GM18502 (cell line): ENCODE data around the gene RPUSD1.

Source experiments
- ATAC-seq: cut with Tn5 transposase; IDR thresholded peaks from one replicate; pipeline ENCODE4 v1.9.1; 2021; ENCODE audit warnings: mild to moderate bottlenecking; ENCODE audit not compliant: unreplicated experiment, poor library complexity

RPUSD1 gene

GRCh38 chr16:819336-820043 is 31.3 kb upstream of the RPUSD1 start:
- ATAC-seq, result no peak

- no peak for ATAC-seq
Observed at GRCh38 chr16:818592-818991, 30.4 kb upstream of the RPUSD1 start.

DNA sequence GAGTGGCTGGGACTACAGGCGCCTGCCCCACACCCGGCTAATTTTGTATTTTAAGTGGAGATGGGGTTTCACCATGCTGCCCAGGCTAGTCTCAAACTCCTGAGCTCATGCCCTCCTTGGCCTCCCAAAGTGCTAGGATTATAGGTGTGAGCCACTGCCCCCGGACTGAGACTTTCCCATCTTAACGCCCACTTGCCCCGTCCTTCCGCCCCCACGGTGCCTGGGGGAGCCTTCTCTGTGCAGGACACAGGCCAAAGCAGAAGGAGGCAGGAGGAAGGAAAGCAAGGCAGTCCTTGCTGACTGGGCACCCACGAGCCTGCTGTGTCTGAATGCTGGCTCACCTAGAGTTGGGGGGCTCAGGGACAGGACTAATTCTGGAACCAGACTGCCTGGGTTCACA is 30.0 kb upstream of the RPUSD1 start:
- ATAC-seq, result no peak

DNA sequence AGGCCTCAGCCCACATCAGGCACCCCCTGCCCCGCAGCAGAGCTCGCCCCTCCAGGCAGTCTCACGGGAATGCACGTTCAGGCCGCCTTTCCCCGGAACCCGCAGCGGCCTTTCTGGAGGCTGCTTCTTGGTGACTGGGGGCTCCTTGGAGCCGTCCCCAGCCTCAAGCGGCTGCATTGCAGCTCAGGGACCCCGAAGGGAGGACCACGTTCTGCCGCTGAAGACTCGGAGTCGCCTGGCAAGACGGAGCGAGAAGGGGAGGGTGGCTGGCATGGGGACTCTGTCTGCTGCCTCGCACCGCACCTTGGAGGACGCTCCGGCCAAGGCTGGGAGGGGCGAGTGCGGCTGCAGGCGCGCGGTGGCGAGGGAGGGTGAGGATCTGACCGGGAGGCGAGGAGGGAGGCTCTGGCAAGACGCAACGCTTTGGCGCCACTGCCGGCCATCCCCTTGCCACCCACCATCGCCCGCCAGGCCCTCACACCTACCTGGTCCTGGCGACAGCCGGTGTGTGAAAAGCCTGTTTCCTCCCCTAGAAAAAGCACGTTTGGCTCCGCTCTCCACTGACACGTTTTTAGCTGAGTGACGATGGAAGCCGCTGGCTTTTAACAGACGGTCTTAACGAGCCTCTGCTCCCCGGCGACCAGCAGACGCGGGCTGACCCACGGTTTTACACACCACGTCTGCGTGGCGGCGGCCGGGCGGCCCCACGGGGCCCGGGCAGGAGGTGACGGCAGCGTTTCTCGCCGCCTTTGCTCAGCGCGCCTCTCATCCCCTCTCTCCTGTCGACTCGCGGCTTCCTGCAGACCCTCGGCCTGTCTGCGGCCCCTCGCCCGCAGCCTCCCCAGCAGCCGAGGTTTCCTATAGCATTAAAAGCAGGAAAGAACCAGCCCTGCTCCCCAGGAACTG is 29.1 kb upstream of the RPUSD1 start:
- no peak for ATAC-seq

GRCh38 chr16:815861-816260 is 27.7 kb upstream of the RPUSD1 start:
- ATAC-seq, result no peak

DNA sequence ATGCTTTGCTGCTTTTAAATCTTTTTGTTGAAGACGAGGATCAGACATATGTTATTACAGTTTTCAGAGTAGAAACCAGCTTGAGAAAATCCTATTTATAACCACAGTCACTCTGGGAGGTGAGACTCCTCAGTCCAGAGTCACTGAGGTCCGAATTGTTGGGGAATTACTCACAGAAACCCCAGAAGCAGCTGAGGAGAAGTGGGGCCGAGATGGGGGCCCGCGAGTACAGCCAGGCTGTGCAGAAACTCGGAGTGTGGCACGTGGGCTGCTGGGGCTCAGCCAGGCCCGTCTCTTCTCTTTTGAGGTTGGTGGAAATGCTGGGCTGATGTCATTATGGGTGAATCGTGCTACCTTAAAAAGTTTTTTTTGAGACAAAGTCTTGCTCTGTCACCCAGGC is 26.8 kb upstream of the RPUSD1 start:
- ATAC-seq, result no peak

- ATAC-seq, result no peak
Observed at GRCh38 chr16:813916-814412, 25.8 kb upstream of the RPUSD1 start.

DNA sequence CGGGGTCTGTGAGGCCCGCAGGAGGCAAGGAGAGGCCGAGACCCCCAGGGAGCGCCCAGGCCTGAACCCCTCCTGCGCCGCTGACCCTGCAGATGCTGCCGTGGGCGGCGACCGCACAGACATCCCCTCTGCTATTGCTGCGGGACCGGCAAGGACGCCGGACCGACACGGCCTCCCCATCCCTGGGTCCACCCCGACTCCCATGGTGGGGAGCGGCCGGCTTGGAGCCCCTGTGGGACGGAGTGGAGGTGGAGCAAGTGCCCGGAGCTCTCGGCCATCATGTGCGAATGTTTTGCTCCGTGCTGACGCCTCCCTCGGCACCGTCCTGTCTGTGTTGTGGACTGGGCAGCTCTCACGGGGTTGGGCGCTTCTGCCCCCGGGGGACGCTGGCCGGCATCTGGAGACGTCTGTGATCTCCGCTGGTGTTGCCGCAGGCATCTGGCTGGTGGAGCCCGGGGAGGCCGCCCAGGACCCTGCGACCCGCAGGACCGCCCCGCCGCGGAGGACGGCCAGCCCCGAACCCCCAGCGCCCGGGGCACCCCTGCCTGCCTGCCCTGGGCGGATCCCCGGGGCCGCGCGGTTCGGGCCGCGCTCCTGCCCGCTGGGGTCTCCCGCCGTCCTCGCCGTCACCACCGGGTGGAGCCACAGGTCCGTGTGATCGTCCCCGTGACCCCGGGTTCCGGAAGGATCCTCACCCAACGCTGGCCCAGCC is 25.2 kb upstream of the RPUSD1 start:
- no peak for ATAC-seq

GRCh38 chr16:808085-808386 is 19.9 kb upstream of the RPUSD1 start:
- no peak for ATAC-seq

DNA sequence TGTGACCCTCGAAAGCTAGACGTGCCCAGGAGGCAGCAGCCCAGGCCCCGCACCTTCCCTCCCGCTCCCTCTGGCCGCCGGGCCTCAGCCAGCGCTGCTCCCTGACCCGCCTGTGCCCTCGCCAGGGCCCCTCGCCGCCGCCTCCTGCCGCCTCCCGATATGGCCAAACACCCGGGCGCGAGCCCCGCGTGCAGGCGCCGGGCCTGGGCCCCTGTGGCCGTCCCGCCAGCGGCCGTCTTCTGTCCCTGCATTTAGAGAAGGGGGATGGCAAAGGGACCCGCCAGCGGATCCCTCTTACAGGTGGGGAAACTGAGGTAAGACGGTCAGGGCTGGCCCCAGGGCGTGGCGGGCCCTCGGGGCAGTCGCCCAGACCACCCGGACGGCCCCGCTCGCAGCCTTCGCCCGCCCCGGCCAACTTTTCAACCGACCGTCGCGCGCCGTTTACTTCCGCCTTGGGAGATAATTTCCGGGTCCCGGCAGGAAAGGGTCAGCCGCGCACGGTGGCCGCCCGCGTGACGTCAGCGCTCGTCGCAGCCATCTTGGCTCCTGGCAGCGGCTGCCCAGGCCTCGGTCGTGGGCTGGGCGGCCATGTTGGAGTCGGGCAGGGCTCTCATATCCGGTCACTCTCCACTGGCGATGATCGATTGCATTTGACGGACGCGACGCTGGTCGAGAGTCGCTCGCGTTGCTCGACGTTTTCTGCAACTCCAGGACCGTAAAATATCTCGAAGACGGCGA is 19.3 kb upstream of the RPUSD1 start:
- peak; percentile 87 for ATAC-seq

- ATAC-seq, result no peak
Observed at GRCh38 chr16:805474-805873, 17.3 kb upstream of the RPUSD1 start.

DNA sequence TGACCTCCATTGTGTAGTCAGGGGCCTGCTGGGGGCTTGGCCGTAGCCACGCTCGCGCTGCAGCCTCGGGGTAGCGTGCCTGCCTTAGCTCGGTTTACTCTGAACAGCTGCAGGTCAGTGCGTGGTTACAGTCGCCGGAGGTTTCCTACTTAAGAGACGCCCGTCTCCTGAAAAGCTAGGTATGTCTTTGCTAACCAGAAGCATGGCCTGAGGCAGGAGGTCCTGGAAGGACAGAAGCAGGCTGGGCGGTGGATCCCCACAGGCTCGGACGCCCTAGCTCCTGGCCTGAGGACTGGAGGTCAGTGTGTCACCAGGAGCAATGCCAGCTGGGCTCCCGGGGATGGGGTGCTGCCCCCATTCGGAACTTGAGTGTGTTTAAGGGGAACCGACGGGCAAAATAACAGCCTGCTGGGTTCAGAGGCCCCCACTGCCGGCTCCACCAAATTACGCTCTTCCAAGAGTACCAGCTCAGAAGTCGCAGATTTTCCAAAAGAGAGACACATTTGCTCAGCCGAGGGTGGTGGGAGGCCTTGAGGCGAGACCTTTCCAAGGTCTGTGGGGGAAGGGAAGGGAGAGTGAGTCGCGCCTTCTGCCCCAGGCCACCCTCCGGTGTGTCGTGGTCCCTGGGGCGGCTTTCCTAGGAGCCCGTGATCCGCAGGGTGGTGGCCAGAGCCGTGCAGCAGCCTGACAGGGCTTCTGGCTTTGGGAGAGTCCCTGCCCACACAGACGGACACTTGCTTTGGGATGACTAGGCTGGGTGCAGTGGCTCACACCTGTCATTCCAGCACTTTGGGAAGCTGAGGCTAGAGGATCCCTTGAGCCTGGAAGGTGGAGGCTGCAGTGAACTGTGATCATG is 16.2 kb upstream of the RPUSD1 start:
- ATAC-seq, result no peak

DNA sequence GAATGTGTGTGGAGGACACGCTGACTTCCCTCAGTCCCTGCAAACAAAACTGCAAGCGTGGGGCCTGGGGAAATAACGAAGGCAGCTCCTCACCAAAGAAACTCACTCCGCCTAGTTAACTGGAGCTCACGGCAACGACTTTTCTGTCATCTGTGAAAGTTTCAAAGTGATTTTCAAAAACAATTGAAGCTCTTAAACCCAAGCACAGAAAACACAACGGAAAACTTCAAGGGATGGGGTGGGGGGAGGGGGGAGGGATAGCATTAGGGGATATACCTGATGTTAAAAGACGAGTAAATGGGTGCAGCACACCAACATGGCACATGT is 15.5 kb upstream of the RPUSD1 start:
- no peak for ATAC-seq

GRCh38 chr16:802914-803753 is 15.0 kb upstream of the RPUSD1 start:
- ATAC-seq, result no peak

DNA sequence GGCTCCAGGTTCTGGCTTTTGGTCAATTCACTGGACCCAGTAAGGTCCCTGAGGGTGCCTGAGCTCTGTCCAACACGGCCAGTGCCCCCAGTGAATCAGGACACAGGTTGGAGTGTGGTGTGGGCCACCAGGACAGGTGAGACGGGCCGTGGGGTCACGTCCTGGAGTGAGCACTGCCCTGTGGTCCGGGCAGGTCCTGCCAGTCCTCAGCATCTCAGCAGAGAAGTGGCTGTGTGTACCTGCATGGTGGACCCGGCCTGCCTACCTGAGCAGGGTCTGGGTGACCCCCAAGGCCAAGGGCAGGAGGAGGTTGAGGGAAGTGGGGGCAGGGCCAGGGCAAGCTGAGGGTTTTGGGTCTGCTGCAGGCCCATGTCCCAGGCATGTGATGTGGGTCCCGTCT is 14.3 kb upstream of the RPUSD1 start:
- no peak for ATAC-seq

DNA sequence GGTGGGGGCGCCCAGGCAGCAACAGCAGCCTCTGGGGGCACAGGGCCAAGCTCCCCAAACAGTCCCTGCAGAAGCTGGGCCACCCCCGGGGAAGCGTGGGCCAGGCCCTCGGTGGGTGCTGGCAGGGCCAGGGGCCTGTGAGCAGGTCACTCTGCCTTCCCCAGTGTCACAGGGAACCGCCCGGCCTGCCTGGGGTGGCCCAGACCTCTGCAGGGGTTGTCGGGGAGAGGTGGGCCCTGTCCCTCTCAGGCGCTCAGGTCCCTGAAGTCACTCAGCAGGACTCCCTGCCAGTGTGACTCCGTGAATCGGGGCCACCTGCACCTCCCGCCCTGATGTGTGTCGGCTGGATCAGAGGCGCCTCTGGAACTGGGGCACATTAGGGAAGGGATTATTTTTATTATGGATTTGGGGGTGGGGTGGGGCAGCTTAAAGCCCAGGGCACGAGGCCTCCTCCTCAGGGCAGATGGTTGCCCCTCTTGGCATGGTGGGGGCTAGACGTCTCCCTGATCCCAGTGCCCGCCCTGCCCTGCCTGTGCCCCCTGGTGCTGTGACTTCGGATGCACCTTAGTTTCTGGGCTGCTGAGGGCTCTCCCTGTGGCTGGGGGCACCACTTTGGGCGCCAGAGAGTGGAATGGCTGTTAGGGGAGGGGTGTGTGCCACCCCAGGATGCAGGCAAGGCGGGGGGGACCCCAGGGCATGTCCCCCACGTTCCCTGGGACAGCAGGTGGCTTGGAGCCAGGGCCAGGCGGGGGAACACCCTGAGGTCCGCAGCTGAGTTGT is 13.6 kb upstream of the RPUSD1 start:
- ATAC-seq, result no peak

DNA sequence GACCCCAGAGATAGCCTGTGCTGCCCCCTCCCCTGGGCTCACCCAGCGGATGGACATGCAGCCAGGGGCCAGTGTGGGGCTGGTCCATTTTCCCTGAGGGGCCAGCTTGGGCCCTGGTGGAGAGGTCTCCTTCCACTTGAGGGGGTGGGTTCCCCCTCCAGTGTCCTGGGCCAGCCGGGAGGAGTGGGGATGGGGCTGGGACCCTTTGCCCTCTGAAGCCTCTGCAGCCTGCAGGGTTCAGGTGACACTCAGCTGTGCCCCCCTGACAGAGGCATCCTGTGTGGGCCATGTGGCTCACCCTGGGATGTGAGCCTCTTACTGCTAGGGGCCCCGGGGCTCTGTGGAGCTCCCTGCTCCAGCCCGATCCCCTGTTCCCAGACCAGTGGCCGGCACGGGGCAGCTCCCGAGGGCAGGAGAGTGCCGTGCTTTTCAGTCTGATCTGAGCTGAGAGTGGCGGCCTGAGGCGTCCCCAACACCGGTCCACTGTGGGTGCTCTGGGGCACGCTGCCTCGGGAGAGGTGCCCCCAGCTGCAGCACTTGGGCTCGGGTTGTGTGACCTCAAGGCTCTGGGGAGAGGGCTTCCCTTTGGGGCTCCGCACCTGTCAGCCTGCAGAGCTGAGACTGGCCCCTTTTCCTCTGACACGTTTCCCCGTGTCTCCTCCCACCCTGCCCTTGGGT is 12.8 kb upstream of the RPUSD1 start:
- ATAC-seq, result no peak
